KOPT-K1 (cell line): ENCODE measurements around the gene CFAP43.
"Not testable (repeated sequence)": the region's sequence is repeated elsewhere in the genome, so short reads cannot be mapped to it uniquely, and the experiment has no call there.

Experiments
- H3K27ac ChIP-seq: fragments of 200-600 bp; sonication (generic); 2 replicates; pipeline ENCODE4 v1.5.1; 2016; ENCODE audit warnings: antibody characterized with exemption, mild to moderate bottlenecking, low read depth, low read length; ENCODE audit not compliant: poor library complexity, severe bottlenecking
- H3K36me3 ChIP-seq: fragments of 200-600 bp; sonication (generic); 2 replicates; pipeline ENCODE4 v1.5.1; 2017; ENCODE audit warnings: antibody characterized with exemption, mild to moderate bottlenecking, low read length, moderate library complexity; ENCODE audit not compliant: insufficient read depth
- H3K9me3 ChIP-seq: fragments of 200-600 bp; sonication (generic); 2 replicates; pipeline ENCODE4 v1.5.1; 2017; ENCODE audit warnings: antibody characterized with exemption, low read length, mild to moderate bottlenecking; ENCODE audit not compliant: insufficient read depth, poor library complexity, severe bottlenecking

CFAP43 gene

GRCh38 chr10:104247513-104248146, 15.5 kb upstream of the CFAP43 start:
- Histone ChIP-seq H3K9me3 (peaks cover 23% of the 10 kb centered on the region), H3K36me3 (no peaks in the 10 kb centered on the region), H3K27ac (no peak overlapping the region)

- Histone ChIP-seq H3K9me3 (peaks cover 23% of the 10 kb centered on the region), H3K27ac (no peak overlapping the region), H3K36me3 (no peaks in the 10 kb centered on the region)
Measured at GRCh38 chr10:104246976-104247375, 14.8 kb upstream of the CFAP43 start.

GRCh38 chr10:104245066-104245632, 13.0 kb upstream of the CFAP43 start:
- H3K9me3 ChIP-seq, result peaks cover 28% of the 10 kb centered on the region
- no peaks in the 10 kb centered on the region for H3K36me3 ChIP-seq
- no peak overlapping the region for H3K27ac ChIP-seq

GRCh38 chr10:104243512-104243911, 11.3 kb upstream of the CFAP43 start:
- peaks cover 29% of the 10 kb centered on the region for H3K9me3 ChIP-seq
- no peak overlapping the region for H3K27ac ChIP-seq
- H3K36me3 ChIP-seq, result no peaks in the 10 kb centered on the region

- H3K9me3 ChIP-seq, result peaks cover 27% of the 10 kb centered on the region
- not testable (repeated sequence) for H3K36me3 ChIP-seq, H3K27ac ChIP-seq
Measured at GRCh38 chr10:104243009-104243408, 10.8 kb upstream of the CFAP43 start.

GRCh38 chr10:104242545-104242944, 10.4 kb upstream of the CFAP43 start:
- Histone ChIP-seq H3K9me3 (peaks cover 26% of the 10 kb centered on the region), H3K36me3 (no peaks in the 10 kb centered on the region), H3K27ac (no peak overlapping the region)

GRCh38 chr10:104240078-104240477, 7.9 kb upstream of the CFAP43 start:
- Histone ChIP-seq H3K27ac (no peak overlapping the region), H3K9me3 (peaks cover 24% of the 10 kb centered on the region), H3K36me3 (no peaks in the 10 kb centered on the region)

GRCh38 chr10:104235801-104236200, 3.6 kb upstream of the CFAP43 start:
- H3K9me3 ChIP-seq, result peaks cover 65% of the 10 kb centered on the region
- no peaks in the 10 kb centered on the region for H3K36me3 ChIP-seq
- no peak overlapping the region for H3K27ac ChIP-seq

- Histone ChIP-seq H3K9me3 (peaks cover 63% of the 10 kb centered on the region), H3K36me3 (no peaks in the 10 kb centered on the region), H3K27ac (no peak overlapping the region)
Measured at GRCh38 chr10:104234934-104235333, 2.8 kb upstream of the CFAP43 start.

GRCh38 chr10:104233817-104234216, 1.7 kb upstream of the CFAP43 start:
- Histone ChIP-seq H3K27ac (no peak overlapping the region), H3K9me3 (peaks cover 63% of the 10 kb centered on the region), H3K36me3 (no peaks in the 10 kb centered on the region)

- Histone ChIP-seq H3K36me3 (no peaks in the 10 kb centered on the region), H3K27ac (no peak overlapping the region), H3K9me3 (peaks cover 63% of the 10 kb centered on the region)
Measured at GRCh38 chr10:104232613-104233102, 494 bp upstream of the CFAP43 start.

GRCh38 chr10:104230490-104230889, 1.7 kb downstream of the CFAP43 start:
- Histone ChIP-seq H3K27ac (no peak overlapping the region), H3K36me3 (no peaks in the 10 kb centered on the region)

GRCh38 chr10:104223304-104223703, 8.9 kb downstream of the CFAP43 start:
- Histone ChIP-seq H3K9me3 (no peaks in the 10 kb centered on the region), H3K27ac (no peak overlapping the region), H3K36me3 (no peaks in the 10 kb centered on the region)

More at GRCh38 chr10:104230490-104230889, 1.7 kb downstream of the CFAP43 start:
- peaks cover 50% of the 10 kb centered on the region for H3K9me3 ChIP-seq

- Histone ChIP-seq H3K9me3 (no peaks in the 10 kb centered on the region), H3K27ac (no peak overlapping the region), H3K36me3 (no peaks in the 10 kb centered on the region)
Measured at GRCh38 chr10:104220522-104220921, 11.6 kb downstream of the CFAP43 start.

GRCh38 chr10:104218751-104219150, 13.4 kb downstream of the CFAP43 start:
- Histone ChIP-seq H3K9me3 (no peaks in the 10 kb centered on the region), H3K36me3 (no peaks in the 10 kb centered on the region), H3K27ac (no peak overlapping the region)

- H3K27ac ChIP-seq, result no peak overlapping the region
- no peaks in the 10 kb centered on the region for H3K9me3 ChIP-seq
- no peaks in the 10 kb centered on the region for H3K36me3 ChIP-seq
Measured at GRCh38 chr10:104216631-104217030, 15.5 kb downstream of the CFAP43 start.
